Activated T-cell treated with anti-CD3 and anti-CD28 coated beads for 1 hour (primary cell): ENCODE measurements around the gene ZFHX2.
"Not testable (repeated sequence)": the region's sequence is repeated elsewhere in the genome, so short reads cannot be mapped to it uniquely, and the experiment has no call there.

ENCODE experiments used
- DNase-seq: peaks from one replicate; pipeline ENCODE4 v3.0.0-alpha.2; 2020; ENCODE audit warnings: low read depth

ZFHX2 gene

DNA sequence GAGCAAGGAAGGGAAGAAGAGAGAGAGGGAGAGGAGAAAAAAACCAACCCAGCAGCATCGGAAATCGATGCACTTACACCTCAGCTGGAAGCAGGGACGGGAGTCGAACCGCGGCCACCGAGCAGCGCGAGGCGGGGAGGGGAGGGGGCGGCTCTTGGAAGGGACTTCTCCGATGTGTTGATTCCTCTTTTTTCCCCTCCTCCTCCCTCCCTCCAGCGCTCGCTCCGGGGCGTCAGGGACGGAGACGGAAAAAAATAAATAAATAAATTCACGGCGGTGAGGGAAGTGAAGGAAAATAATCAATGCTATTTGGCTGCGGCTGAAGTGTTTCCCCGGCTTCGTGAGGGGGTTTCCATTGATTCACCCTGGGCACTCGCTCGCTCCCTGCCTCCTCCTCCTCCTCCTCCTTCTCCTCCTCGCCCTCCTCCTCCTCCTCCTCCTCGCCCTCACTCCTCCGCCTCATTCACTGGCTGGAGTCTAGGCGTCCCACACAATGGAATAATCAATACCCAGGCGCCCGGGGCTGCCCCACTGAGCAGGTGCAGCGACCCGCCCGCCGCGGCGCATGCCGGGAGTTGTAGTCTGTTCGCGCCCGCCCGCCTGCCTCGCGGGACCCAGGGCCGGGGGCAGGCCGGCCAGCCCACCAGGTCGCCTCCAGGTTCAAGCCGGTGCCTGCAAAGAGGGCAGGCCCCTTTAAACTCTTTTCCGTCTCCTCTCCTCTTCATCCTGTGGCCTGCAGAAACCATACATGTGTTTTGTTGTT lies at the start of gene ZFHX2:
TSS of gene ZFHX2 (minus strand) at position 500 of the 763 bp plus-strand sequence. CDS start 16,440 bp downstream, outside the sequence.
- DNase-seq, result peak; percentile 65

DNA sequence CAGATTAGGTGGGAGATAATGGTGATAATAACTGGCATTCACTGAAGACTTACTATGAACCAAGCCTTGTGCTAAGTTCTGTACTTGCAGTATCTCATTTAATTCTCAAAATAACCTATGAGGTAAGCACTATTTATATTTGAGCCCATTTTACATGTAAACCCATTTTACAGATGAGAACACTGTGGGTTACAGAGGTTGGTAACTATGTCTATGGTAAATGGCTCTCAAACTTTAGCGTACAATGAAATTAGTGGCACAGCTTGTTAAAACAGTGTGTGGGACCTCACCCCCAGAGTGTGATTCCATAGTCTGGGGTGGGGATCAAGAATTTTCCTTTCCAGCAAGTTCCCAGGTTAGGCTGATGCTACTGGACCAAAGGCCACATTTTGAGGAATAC lies 49.2 kb upstream of the ZFHX2 start:
- DNase-seq, result no peak

- DNase-seq, result no peak
Measured at GRCh38 chr14:23600322-23600707, 48.8 kb upstream of the ZFHX2 start.

DNA sequence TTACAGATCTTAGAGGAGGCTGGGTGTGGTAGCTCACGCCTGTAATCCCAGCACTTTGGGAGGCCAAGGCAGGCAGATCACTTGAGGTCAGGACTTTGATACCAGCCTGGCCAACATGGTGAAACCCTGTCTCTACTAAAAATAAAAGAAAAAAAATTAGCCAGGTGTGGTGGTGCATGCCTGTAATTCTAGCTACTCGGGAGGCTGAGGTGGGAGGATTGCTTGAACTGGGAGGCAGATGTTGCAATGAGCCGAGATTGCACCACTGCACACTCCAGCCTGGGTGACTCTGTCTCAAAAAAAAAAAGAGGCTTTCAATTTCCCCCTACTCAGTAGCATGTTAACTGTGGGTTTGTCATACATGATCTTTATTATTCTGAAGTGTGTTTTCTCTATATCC lies 42.6 kb upstream of the ZFHX2 start:
- not testable (repeated sequence) for DNase-seq

DNA sequence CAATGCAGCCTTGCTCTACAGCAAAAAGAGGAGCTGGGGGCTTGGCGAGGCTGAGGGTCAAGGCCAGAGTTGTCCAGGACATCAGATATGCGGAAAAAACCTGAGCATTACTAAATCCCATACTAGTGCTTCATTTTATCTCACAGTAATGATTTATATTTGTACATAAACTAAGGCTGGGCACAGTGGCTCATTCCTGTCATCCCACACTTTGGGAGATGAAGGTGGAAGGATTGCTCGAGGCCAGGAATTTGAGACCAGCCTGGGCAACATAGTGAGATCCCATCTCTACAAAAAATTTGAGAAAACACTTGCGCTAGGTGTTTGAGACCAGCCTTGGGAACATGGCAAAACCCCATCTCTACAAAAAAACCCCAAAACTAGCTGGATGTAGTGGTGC lies 38.6 kb upstream of the ZFHX2 start:
- no peak for DNase-seq

GRCh38 chr14:23589606-23590005 lies 38.0 kb upstream of the ZFHX2 start:
- no peak for DNase-seq

- DNase-seq, result peak; percentile 66
Measured at GRCh38 chr14:23588884-23589598, 37.5 kb upstream of the ZFHX2 start.

GRCh38 chr14:23584527-23585203 lies 33.1 kb upstream of the ZFHX2 start:
- DNase-seq, result not testable (repeated sequence)

- not testable (repeated sequence) for DNase-seq
Measured at GRCh38 chr14:23583761-23584526, 32.4 kb upstream of the ZFHX2 start.

- DNase-seq, result no peak
Measured at GRCh38 chr14:23582906-23583760, 31.6 kb upstream of the ZFHX2 start.

DNA sequence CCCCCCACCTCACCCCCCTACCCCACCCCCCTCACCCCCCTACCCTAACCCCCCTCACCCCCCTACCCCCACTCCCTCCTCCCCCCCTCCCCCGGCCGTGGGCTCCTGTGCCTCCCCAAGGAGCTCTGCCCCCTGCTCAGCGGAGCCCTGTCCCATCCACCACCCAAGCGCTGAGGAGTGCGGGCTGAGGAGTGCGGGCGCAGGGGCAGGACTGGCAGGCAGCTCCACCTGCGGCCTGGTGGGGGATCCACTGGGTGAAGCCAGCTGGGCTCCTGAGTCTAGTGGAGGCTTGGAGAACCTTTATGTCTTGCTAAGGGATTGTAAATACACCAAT lies 29.4 kb upstream of the ZFHX2 start:
- DNase-seq, result no peak

- no peak for DNase-seq
Measured at GRCh38 chr14:23580152-23580926, 28.8 kb upstream of the ZFHX2 start.

DNA sequence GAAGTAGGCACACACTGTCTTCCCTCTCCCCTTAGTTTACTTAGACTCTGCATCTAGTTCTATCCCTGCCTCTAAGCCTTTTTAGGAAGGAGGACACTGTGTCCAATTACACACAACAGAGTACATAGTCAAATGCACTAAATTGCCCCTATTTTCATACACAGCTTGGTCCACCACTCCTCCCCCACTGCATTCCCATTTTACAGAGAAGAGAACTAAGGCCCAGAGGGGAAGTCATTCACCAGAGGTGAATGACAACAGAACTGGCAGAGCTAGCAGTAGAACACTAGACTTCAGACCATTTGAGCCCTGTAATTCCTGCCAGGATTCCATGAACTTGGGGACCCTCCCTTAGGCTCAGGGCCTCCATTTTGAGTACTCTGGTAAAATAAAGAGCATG lies 28.2 kb upstream of the ZFHX2 start:
- DNase-seq, result no peak

GRCh38 chr14:23579311-23579630 lies 27.7 kb upstream of the ZFHX2 start:
- DNase-seq, result no peak

DNA sequence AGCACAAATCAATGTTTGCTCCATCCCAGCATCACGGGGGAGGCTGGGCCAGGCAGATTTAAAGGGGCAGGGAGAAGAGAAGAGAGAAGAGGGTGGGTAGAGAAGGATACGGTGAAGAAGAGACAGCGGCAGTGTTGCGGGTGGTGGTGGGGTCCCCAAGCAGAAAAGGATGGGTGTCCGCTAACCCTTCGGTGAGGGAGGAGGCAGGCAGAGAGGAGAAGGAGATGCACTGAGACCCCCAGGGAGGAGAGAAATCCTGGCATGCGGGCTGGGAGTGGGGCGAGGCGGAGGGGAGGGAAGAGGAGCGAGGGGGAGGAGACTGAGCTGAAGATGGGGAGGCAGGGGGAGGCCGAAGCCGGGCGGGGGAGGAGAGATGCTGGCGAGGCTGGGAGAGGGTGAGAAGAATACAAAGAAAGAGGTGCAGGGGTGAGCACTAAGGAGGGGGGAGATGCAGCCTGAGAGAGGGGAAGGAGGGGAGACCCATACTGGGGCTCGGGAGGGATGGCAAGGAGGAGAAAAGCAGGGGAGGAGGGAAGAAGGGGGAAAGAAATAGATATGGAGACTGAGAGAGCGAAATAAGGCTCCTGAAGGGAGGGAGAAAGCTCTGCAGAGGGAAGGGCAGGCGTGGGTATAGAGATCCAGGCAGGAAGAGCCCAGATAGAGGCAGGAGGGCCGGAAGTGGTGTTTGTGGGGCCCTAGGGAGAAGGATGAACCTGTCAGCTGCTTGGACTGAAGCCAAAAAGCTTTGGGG lies 27.2 kb upstream of the ZFHX2 start, which contains the start of gene JPH4:
TSS of gene JPH4 (minus strand) at position 231 of the 751 bp plus-strand sequence. CDS start 1,337 bp downstream, outside the sequence.
- no peak for DNase-seq

- DNase-seq, result no peak
Measured at GRCh38 chr14:23577710-23578392, 26.3 kb upstream of the ZFHX2 start.

DNA sequence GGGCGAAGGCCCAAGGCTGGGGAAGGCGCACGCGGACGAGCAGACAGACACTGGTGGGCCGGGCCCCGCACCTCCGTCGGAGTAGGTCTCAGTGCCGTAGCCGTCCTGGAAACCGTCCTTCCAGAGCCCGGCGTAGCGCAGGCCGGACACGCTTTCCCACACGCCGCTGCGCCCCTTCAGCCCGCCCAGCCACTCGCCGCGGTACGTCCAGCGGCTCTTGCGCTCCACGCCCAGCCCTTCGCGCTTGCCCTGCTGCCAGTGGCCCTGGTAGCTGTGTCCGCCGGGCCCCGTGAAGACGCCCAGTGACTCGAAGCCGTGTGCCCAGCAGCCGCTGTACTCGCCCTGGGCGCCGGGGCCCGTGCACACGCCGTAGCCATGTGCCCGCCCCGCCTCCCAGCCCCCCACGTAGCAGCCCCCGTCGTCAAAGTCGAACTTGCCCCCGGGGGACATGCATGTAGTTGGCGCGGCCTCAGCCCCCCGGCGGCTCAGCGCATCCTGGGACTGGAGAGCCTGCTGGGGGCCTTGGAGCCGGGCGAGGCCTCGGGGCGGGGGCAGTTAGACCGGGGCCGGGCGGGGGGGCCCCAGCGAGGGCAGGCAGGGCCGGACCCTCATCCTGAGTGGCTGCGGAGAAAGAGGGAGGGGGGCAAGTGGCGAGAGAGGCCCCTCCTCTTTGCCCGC lies 25.6 kb upstream of the ZFHX2 start:
- DNase-seq, result no peak

GRCh38 chr14:23573384-23574015 lies 21.9 kb upstream of the ZFHX2 start:
- DNase-seq, result no peak
